Liver (tissue), 9 donors: ENCODE measurements around the gene CORO2B. TPM values are rescaled to one million over a fixed set of nuclear protein-coding genes. Genes with fewer than 3 reads are reported as not detected.

Experiments
- DNase-seq: peaks from one replicate; pipeline ENCODE4 v3.0.0-alpha.2; 2017; ENCODE audit warnings: low spot score
- H3K27ac ChIP-seq, 2 donors: one replicate each; pipeline ENCODE4 v1.7.0; 2013; ENCODE audit warnings: inconsistent platforms in 2 of 2, low read length in 2 of 2, control low read depth in 1 of 2, low read depth in 1 of 2, mild to moderate bottlenecking in 1 of 2
- H3K27me3 ChIP-seq, 4 donors: one replicate each; pipeline versions ENCODE4 v1.6.1 to v1.7.0; 2013; ENCODE audit warnings: low read length in 3 of 4, inconsistent platforms in 1 of 4, mild to moderate bottlenecking in 1 of 4, moderate library complexity in 1 of 4; ENCODE audit not compliant: control insufficient read depth in 4 of 4, insufficient read depth in 4 of 4
- H3K36me3 ChIP-seq, 4 donors: one replicate each; pipeline versions ENCODE4 v1.6.1 to v1.7.0; 2013; ENCODE audit warnings: low read length in 3 of 4, mild to moderate bottlenecking in 3 of 4, low read depth in 1 of 4, moderate library complexity in 1 of 4; ENCODE audit not compliant: control insufficient read depth in 4 of 4, insufficient read depth in 3 of 4
- H3K4me1 ChIP-seq, 4 donors: one replicate each; pipeline versions ENCODE4 v1.6.1 to v1.7.0; 2013; ENCODE audit warnings: low read length in 3 of 4, mild to moderate bottlenecking in 3 of 4, moderate library complexity in 1 of 4; ENCODE audit not compliant: control insufficient read depth in 4 of 4, insufficient read depth in 4 of 4
- H3K4me3 ChIP-seq, 3 donors: one replicate each; pipeline versions ENCODE4 v1.6.1 to v1.7.0; 2013; ENCODE audit warnings: low read length in 3 of 3, control low read depth in 1 of 3, low read depth in 1 of 3, mild to moderate bottlenecking in 1 of 3
- H3K9ac ChIP-seq, 2 donors: one replicate each; pipeline ENCODE4 v1.7.0; 2013; ENCODE audit warnings: low read length in 2 of 2, mild to moderate bottlenecking in 2 of 2, moderate library complexity in 2 of 2, control low read depth in 1 of 2, low read depth in 1 of 2
- H3K9me3 ChIP-seq, 4 donors: one replicate each; pipeline versions ENCODE4 v1.6.1 to v1.7.0; 2013; ENCODE audit warnings: low read length in 3 of 4; ENCODE audit not compliant: control insufficient read depth in 4 of 4
- EGR1 ChIP-seq, 2 donors: IDR thresholded peaks; 2 replicates each; pipeline ENCODE4 v1.6.1; 2016 to 2018; ENCODE audit warnings: antibody characterized with exemption in 2 of 2, low read depth in 2 of 2
- FOXA1 ChIP-seq: IDR thresholded peaks from 2 replicates; pipeline ENCODE4 v1.6.1; 2016; ENCODE audit warnings: antibody characterized with exemption
- FOXA2 ChIP-seq: IDR thresholded peaks from 2 replicates; pipeline ENCODE4 v1.6.1; 2016; ENCODE audit warnings: antibody characterized with exemption
- GABPA ChIP-seq, 2 donors: IDR thresholded peaks in 1 of 2; conservative IDR thresholded peaks in 1 of 2; 2 replicates each; pipeline ENCODE4 v1.6.1; 2016; ENCODE audit warnings: antibody characterized with exemption in 2 of 2, mild to moderate bottlenecking in 1 of 2, moderate library complexity in 1 of 2
- HNF4A ChIP-seq, 2 donors: conservative IDR thresholded peaks; 2 replicates each; pipeline ENCODE4 v1.6.1; 2016; ENCODE audit warnings: antibody characterized with exemption in 2 of 2, mild to moderate bottlenecking in 2 of 2
- SP1 ChIP-seq: IDR thresholded peaks from 2 replicates; pipeline ENCODE4 v1.6.1; 2018; ENCODE audit warnings: antibody characterized with exemption, mild to moderate bottlenecking
- TAF1 ChIP-seq: conservative IDR thresholded peaks from 2 replicates; pipeline ENCODE4 v1.6.1; 2016; ENCODE audit warnings: antibody characterized with exemption, mild to moderate bottlenecking
- WGBS: extraction: QIAGEN DNeasy Blood & Tissue Kit; methylation state at CpG from one replicate; pipeline ENCODE4 v1.1.7; 2013; 5-methylcytosine and 5-hydroxymethylcytosine counted together
- polyA plus RNA-seq, 2 donors: library from polyadenylated mRNA; stranded (reverse) in 1 of 2; unstranded in 1 of 2; fragments of 200-250 nt in 1 of 2; fragments of >200 nt in 1 of 2; fragmentation: Nextera tagmentation in 1 of 2; extraction: Ambion mirVana in 1 of 2; gene quantifications; one replicate each; pipeline versions ENCODE4 v1.2.1 to v1.2.3, GENCODE V29; 2013 to 2015
- total RNA-seq, 2 donors: library from RNA; depleted of rRNA; stranded (reverse); fragments of >200 nt; gene quantifications; one replicate each; pipeline ENCODE4 v1.2.3, GENCODE V29; 2014
- TF ChIP-seq, protein P1 (sequence below): IDR thresholded peaks from 2 replicates; pipeline ENCODE4 v1.6.1; 2016; ENCODE audit warnings: antibody characterized with exemption
- TF ChIP-seq, protein P2 (sequence below): fragments of 150-350 bp; IDR thresholded peaks from 2 replicates; pipeline ENCODE4 v1.5.1; 2017; ENCODE audit warnings: improper control_type of control experiment, low read depth, low read length; ENCODE audit not compliant: missing input control
- TF ChIP-seq, protein P3 (sequence below): IDR thresholded peaks from 2 replicates; pipeline ENCODE4 v1.6.1; 2016; ENCODE audit warnings: antibody characterized with exemption, mild to moderate bottlenecking
- TF ChIP-seq, protein P4 (sequence below): IDR thresholded peaks from 2 replicates; pipeline ENCODE4 v1.6.1; 2016; ENCODE audit warnings: antibody characterized with exemption
- TF ChIP-seq, protein P5 (sequence below): IDR thresholded peaks from 2 replicates; pipeline ENCODE4 v1.6.1; 2016; ENCODE audit warnings: antibody characterized with exemption
- donor health status: healthy.
- donor health status: healthy.
- donor health status: healthy.
- donor health status: healthy.
- donor health status: healthy.

CORO2B gene
- total and polyA plus RNA-seq, 4 donors: 0.15 to 0.65 (median 0.52) TPM

DNA sequence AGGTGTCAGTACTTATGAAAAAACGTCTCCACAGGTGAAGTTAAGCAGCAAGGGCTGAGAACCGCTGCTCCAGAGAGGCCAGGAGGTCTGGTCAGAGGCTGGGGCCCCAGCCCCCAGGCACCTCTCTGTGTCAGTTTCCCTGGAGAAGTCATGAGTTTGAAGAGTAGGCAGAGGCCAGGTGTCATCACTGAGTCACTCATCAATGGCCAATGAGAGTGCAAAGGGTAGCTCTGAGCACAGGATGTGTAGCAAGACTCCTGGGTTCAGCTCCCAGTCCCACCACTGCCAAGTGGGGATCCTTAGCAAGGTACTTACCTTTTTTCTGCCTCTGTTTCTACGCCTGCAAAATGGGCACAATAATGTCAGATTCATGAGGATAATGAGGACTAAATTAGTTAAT lies 47.9 kb downstream of the CORO2B start:
- H3K4me3 ChIP-seq: no peak overlapping the region
- TF ChIP-seq FOXA1: no peak
- TF ChIP-seq HNF4A (conservative IDR thresholded peaks at IDR 0.05): no peak
- TF ChIP-seq EGR1 (IDR thresholded peaks at IDR 0.05; ENCODE audit: low read depth in 2 of 2): no peak
- TF ChIP-seq, protein P1, sequence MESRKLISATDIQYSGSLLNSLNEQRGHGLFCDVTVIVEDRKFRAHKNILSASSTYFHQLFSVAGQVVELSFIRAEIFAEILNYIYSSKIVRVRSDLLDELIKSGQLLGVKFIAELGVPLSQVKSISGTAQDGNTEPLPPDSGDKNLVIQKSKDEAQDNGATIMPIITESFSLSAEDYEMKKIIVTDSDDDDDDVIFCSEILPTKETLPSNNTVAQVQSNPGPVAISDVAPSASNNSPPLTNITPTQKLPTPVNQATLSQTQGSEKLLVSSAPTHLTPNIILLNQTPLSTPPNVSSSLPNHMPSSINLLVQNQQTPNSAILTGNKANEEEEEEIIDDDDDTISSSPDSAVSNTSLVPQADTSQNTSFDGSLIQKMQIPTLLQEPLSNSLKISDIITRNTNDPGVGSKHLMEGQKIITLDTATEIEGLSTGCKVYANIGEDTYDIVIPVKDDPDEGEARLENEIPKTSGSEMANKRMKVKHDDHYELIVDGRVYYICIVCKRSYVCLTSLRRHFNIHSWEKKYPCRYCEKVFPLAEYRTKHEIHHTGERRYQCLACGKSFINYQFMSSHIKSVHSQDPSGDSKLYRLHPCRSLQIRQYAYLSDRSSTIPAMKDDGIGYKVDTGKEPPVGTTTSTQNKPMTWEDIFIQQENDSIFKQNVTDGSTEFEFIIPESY: no peak
- TF ChIP-seq SP1: no peak
- no peak for TF ChIP-seq TAF1
- TF ChIP-seq, protein P2, sequence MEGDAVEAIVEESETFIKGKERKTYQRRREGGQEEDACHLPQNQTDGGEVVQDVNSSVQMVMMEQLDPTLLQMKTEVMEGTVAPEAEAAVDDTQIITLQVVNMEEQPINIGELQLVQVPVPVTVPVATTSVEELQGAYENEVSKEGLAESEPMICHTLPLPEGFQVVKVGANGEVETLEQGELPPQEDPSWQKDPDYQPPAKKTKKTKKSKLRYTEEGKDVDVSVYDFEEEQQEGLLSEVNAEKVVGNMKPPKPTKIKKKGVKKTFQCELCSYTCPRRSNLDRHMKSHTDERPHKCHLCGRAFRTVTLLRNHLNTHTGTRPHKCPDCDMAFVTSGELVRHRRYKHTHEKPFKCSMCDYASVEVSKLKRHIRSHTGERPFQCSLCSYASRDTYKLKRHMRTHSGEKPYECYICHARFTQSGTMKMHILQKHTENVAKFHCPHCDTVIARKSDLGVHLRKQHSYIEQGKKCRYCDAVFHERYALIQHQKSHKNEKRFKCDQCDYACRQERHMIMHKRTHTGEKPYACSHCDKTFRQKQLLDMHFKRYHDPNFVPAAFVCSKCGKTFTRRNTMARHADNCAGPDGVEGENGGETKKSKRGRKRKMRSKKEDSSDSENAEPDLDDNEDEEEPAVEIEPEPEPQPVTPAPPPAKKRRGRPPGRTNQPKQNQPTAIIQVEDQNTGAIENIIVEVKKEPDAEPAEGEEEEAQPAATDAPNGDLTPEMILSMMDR: no peak
- TF ChIP-seq, protein P3, sequence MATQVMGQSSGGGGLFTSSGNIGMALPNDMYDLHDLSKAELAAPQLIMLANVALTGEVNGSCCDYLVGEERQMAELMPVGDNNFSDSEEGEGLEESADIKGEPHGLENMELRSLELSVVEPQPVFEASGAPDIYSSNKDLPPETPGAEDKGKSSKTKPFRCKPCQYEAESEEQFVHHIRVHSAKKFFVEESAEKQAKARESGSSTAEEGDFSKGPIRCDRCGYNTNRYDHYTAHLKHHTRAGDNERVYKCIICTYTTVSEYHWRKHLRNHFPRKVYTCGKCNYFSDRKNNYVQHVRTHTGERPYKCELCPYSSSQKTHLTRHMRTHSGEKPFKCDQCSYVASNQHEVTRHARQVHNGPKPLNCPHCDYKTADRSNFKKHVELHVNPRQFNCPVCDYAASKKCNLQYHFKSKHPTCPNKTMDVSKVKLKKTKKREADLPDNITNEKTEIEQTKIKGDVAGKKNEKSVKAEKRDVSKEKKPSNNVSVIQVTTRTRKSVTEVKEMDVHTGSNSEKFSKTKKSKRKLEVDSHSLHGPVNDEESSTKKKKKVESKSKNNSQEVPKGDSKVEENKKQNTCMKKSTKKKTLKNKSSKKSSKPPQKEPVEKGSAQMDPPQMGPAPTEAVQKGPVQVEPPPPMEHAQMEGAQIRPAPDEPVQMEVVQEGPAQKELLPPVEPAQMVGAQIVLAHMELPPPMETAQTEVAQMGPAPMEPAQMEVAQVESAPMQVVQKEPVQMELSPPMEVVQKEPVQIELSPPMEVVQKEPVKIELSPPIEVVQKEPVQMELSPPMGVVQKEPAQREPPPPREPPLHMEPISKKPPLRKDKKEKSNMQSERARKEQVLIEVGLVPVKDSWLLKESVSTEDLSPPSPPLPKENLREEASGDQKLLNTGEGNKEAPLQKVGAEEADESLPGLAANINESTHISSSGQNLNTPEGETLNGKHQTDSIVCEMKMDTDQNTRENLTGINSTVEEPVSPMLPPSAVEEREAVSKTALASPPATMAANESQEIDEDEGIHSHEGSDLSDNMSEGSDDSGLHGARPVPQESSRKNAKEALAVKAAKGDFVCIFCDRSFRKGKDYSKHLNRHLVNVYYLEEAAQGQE: no peak
- H3K27me3 ChIP-seq: peaks cover 0 to 3% (median 0%) of the 10 kb centered on the region in 4 donors
- no peaks in the 10 kb centered on the region for H3K4me1 ChIP-seq
- no peaks in the 10 kb centered on the region for H3K9me3 ChIP-seq
- 72% methylated on average over 3 of the region's 3 CpGs for WGBS
- no peak overlapping the region for H3K27ac ChIP-seq
- no peak for DNase-seq
- H3K36me3 ChIP-seq: no peaks in the 10 kb centered on the region
- no peak overlapping the region for H3K9ac ChIP-seq

DNA sequence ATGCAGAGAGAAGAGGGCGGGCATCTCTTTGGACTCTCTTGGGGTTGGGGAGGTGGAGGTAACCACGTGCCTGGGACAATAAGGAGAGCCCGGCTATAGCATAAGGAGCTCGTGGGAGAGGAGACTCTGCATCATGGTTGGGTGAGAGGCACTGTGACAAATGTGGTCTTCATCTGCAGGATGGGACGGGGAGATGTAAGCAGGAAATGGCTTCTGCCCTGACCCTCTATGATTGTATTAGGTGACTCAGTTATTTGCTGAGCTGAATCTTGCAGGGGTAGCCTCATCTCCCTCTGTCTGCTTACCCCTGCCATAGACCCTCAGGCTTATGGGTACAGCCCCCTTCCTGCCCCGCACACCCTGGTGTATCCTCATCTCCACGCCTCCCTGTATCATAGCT lies 48.7 kb downstream of the CORO2B start:
- Histone ChIP-seq H3K4me3 (no peak overlapping the region), H3K9ac (no peak overlapping the region), H3K27ac (no peak overlapping the region), H3K36me3 (no peaks in the 10 kb centered on the region), H3K4me1 (no peaks in the 10 kb centered on the region), H3K27me3 (peaks cover 0 to 3% (median 0%) of the 10 kb centered on the region in 4 donors), H3K9me3 (no peaks in the 10 kb centered on the region)
- 76% methylated on average over 7 of the region's 7 CpGs for WGBS
- no peak for TF ChIP-seq HNF4A (conservative IDR thresholded peaks at IDR 0.05)
- TF ChIP-seq, protein P2: no peak
- TF ChIP-seq, protein P4, sequence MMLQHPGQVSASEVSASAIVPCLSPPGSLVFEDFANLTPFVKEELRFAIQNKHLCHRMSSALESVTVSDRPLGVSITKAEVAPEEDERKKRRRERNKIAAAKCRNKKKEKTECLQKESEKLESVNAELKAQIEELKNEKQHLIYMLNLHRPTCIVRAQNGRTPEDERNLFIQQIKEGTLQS: no peak
- TF ChIP-seq GABPA (IDR thresholded peaks at IDR 0.05 in 1 of 2, conservative IDR thresholded peaks at IDR 0.05 in 1 of 2): no peak
- TF ChIP-seq SP1: no peak
- TF ChIP-seq, protein P5, sequence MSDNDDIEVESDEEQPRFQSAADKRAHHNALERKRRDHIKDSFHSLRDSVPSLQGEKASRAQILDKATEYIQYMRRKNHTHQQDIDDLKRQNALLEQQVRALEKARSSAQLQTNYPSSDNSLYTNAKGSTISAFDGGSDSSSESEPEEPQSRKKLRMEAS: no peak
- TF ChIP-seq TAF1: no peak
- no peak for TF ChIP-seq FOXA2
- DNase-seq: no peak
